Stimulated activated CD8-positive, alpha-beta memory T cell treated with anti-CD3 and anti-CD28 coated beads, Interleukin-7, amount 100 ng/mL, for 4 hours (primary cell): ENCODE measurements around the gene SLC6A3.

Source experiments
- DNase-seq, 2 donors: peaks; one replicate each; pipeline ENCODE4 v3.0.0-alpha.2; 2020; ENCODE audit warnings: low read depth in 2 of 2

Gene SLC6A3

GRCh38 chr5:1351156-1351555, 94.1 kb downstream of the SLC6A3 start:
- DNase-seq: no peak

DNA sequence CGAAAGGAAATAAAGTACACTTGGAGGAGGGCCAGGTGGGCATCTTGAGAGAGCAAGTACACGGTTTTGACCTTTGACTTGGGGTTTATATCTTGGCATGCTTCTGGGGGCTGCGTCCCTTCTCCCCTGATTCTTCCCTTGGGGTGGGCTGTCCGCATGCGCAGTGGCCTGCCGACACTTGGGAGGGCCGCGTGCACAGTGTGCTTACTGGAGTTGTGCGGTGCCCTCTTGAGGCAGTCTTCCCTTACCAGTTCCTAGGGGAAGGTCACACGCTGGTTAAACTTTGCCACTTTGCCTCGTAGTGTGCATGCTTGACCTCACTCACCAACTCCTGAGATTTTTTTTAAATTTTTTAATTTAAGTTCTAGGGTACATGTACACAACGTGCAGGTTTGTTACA, 96.0 kb downstream of the SLC6A3 start:
- no peak for DNase-seq

GRCh38 chr5:1348986-1349245, 96.3 kb downstream of the SLC6A3 start:
- DNase-seq: no peak

DNA sequence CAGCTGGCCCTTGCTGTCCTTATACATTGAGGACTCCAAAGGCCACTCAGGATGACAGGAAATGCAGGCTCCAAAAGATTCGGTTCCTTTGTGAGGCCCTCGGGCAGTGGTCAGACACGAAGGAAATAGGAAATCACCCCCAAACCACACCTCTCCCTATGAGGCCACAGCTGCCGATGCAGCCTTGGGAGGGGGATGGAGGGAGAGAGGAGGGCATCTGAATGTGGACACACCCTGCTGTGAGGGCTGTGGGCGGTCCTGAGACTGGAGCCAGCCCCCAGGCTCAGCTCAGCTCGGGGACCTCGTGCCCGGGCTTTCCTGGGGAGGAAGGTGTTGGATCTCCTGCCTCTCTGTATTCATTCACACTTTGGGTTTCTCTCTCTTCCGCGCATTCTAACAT, 97.7 kb downstream of the SLC6A3 start:
- no peak for DNase-seq

GRCh38 chr5:1346627-1347440, 98.4 kb downstream of the SLC6A3 start:
- no peak for DNase-seq

DNA sequence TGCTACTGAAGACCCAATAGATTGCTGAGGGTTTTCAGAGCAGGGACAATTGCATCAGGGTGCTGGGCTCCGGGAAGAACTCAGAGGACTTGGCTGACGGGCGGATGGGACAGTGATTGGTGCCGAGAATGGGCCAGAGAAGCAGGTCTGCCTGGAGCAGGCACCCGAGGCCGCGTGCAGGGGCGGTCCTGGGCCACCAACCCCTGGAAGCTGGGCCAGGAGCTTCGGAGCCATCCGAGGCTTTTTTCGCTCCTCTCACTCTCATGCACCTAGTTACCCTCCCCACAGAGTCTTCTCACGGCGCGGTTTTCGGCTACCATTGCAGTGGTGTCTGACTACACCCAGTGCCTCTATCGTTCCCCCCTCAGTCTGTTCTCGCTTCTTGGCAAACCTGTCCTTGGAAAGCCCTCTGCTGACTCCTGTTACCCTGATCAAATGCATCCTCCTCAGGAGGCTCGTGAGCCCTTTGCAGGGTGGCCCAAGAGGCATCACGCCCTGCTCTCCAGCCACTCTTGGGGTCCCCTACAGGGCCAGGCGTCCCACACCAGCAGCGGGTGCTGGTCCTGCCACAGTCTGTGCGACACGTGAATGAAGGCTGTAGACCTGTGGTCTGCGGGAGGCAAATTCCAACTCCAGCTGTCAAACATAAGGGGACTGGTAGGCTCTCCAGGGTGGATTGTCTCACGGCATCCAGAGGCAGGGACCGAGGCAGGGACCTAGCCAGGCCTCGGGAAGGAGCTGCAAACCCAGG, 99.2 kb downstream of the SLC6A3 start:
- DNase-seq: no peak

- DNase-seq: peak; percentile 67 to 88
Measured at GRCh38 chr5:1344975-1345838, 100.0 kb downstream of the SLC6A3 start, which contains the start of gene CLPTM1L. CLPTM1L (minus strand) TSS chr5:1345099; CDS start chr5:1344841, 258 bp downstream.

DNA sequence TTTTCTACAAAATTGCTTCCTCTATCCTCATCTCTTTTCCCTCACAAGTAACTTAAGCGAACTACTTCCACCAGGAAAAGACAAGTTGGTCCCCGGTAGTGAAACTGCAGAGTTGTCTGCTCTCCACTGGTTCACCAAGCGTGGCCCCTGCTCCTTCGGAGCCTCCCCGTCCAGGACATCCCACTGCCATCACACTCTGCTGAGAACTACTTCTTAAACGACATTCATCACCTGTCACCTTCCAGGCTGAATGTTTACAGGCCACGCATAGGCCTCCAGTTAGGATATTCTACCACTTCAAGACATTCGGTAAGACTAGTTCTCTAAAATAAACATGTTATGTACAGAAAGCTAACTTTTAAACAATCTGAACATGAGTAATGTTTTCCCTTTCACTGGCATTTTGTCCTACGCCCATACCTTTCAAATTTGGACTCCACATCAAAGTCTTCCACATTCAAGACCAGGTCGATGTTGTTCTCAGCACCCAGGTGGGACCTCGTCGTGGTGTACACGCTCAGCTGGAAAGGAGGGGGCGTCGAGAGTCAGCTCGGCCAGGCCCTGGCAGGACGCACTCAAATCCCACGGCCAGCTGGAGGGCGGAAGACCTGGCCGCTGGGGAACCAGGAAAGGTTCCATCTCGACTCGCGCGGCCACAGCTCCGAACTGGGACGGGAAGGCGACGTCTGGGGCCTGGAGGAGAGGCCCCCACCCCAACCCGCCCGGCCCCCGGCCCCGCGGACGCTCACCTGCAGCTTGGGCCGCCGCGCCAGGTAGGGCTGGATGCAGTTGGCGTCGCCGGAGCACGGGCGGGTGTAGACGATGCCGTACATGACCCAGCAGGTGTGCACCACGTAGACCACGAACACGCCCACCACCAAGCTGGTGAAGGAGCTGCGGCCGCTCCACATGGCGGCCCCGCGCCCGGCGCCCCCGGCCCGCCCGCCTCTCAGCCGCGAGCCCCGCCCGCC, 101.0 kb downstream of the SLC6A3 start:
- DNase-seq: no peak

DNA sequence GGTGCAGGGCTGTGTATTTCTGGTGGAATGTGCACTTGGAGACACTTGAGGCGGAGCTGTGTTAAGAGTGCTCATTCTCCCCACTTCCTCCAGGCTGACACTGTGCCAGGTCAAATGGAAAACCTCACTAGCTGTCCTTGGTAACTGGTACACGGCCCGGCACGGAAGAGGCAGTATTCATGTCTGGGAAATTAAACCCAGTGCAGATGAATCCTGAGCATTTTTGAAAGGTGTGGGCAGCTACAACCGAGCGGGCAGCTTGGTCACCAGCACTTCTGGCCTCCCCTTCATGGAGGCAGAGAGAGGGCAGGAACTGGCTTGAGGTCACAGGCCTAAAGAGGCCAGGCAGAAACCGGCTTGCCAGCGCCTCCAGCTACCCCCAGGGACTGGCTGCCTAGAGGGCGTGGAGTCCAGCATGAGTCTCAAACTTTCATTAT, 101.9 kb downstream of the SLC6A3 start:
- no peak for DNase-seq
